GM19023 (cell line): ENCODE data around the gene ERC2.

Source experiments
- ATAC-seq: cut with Tn5 transposase; IDR thresholded peaks from one replicate; pipeline ENCODE4 v1.9.1; 2021; ENCODE audit warnings: mild to moderate bottlenecking, moderate library complexity; ENCODE audit not compliant: unreplicated experiment

The ERC2 gene

DNA sequence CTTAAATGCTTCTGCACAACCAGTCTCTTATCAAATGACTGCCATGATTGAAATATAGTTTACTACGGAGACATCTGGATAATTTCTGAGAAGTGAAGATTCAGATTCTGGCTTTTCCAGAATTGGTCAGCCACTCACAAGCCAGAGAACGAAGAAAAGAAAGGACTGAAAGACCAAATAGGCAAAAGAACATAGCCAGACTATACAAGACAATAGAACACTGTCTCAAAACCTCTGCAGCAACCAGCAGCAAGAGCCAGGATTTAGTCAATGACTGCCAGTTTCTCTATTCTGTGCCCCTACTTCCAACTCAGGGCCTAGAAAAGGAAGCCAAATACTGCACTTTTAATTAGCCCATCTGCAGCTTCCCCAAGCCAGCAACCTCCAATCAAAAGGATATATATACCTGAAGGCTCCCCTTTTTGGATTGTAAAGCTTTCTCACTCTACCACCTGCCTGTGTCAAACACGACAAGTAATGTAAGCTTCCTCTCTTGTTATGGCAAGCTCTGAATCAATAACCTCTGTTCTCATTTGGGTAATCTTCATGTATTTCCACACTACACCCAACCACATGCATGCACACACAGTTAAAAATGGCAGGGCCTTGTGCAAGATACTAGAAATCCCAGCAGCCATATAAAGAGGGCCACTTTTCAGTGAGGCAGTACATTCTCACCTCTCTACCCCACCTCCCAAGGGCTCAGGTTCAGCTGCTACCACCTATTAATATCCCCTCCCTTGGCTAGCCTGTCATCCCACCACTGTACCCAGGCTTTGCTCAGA lies 97.1 kb downstream of the ERC2 start:
- no peak for ATAC-seq

GRCh38 chr3:56369914-56370313 lies 98.4 kb downstream of the ERC2 start:
- ATAC-seq, result no peak

DNA sequence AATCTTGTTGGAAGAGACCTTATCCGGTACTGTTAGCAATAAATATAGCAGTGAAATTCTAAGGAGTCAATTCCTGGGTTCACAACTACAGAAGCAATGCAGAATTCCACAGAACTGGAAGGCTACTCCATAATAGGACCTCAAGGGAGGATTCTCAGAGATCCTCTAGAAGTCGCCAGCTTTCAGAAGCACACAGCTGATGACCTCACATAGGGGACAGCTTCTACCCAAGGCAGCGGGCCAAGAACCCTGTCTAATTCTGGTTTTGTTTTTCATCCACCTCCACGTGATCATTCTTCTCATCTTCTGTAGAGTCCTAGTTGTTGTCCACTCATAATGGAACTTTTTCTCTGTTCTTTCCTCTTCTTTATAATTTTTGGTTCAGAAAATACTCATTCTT lies 99.4 kb downstream of the ERC2 start:
- ATAC-seq, result no peak

- no peak for ATAC-seq
Observed at GRCh38 chr3:56366641-56367162, 101.6 kb downstream of the ERC2 start.

- no peak for ATAC-seq
Observed at GRCh38 chr3:56365905-56366640, 102.2 kb downstream of the ERC2 start.

DNA sequence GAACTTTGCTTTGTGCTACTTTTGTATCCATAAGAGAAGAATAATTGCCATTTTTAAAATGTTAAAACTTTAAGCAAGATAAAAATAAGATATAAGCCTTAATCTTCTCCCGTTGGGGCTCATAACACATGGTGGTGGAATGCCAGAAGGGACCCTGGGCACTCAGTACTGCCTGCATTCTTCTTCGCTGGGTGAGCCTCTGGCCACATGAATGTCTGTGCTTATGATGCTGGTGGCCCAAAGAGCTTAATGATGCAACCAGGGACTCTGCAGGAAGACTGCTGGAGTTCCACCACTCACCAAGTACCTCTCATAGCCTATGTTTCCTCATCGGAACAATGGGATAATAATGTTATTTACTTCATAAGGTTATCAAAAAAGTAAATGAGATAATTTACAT lies 103.6 kb downstream of the ERC2 start:
- ATAC-seq, result no peak

DNA sequence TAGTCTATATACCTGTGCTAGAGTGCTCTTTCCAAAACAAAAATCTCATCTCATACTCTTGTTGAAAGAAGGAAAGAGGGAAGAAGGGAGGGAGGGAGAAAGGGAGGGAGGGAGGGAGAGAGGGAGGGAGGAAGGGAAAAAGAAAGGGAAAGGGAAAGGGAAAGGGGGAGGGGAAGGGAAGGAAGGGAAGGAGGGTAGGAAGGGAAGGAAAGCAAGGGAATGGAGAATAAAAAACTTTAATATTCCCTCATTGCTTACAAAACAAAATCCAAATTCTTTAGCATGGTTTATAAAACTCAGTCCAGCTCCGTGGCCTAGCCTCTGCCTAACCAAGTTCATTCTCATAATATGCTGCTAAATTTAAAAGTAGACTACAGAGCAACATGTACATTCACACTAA lies 104.5 kb downstream of the ERC2 start:
- ATAC-seq, result no peak

DNA sequence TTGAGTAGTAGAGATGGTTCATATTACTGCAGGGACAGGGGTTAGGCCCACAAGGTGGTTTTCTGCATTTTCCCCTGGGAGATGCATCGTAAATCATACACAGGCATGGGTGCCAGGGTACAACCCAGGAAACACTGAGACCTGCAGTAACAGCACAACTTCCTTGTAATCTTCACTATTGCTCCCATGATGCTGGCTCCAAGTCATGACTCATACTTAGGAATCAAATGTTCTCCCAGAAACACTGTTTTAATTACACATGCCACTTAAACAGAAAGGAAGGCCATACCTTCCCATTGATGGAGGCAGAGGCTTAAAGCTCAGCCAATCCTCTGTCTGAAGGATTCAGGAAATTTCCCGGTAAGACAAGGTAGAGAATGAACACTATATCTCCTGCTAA lies 106.5 kb downstream of the ERC2 start:
- ATAC-seq, result no peak

DNA sequence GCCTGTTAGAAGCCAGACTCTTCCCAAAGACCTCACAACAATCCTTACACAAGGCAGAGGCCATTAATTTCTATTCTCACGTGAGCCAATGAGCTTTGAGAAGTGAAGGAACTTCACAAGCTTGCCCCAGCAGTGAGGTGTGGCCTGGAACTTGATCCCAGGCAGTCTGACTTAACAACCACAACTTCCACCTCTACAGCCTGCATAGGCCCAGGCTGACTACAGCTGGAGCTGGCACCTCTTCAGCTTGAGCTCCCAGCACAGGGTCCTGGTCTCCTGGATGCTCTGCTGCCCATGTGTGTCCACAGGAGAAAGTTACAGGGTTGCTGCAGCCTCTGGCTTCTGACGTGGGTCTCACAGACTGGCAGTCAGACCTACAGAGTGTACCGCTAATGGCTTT lies 111.0 kb downstream of the ERC2 start:
- no peak for ATAC-seq

DNA sequence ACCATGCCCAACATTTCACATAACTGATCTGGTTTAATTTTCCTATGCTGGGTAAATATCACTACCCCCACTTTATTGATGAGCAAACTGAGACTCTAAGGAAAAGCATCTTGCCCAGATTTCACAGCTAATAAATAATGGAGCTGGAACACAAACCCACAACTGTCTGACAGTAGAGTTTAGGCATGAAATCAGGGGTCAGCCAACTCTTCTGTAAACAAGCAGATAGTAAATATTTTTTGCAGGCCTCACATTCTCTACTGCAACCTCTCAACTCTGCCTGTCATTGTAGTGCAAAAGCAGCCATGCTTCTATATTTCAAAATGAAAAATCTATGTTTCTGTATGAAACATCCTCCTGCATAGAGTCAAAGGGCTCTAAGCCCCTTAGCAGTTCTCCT lies 111.5 kb downstream of the ERC2 start:
- ATAC-seq, result no peak

- no peak for ATAC-seq
Observed at GRCh38 chr3:56355570-56356185, 112.6 kb downstream of the ERC2 start.

DNA sequence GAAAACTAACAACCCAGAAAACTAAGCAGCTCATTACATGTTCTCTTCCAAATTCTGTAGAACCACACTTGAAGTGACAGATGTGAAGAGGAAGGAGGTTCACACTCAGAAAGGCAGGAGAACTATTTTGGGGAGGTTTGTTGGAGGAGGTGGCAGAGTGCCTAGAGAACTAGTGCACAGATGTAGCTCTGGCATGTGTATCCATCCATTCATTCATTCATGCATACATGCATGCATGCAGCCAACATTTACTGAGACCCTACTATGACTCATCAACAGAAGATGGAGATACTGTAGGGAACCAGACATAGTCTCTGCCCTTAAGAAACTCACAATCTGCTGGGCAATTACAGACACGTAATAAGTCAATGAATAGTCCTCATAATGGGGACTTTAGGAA lies 116.7 kb downstream of the ERC2 start:
- no peak for ATAC-seq

DNA sequence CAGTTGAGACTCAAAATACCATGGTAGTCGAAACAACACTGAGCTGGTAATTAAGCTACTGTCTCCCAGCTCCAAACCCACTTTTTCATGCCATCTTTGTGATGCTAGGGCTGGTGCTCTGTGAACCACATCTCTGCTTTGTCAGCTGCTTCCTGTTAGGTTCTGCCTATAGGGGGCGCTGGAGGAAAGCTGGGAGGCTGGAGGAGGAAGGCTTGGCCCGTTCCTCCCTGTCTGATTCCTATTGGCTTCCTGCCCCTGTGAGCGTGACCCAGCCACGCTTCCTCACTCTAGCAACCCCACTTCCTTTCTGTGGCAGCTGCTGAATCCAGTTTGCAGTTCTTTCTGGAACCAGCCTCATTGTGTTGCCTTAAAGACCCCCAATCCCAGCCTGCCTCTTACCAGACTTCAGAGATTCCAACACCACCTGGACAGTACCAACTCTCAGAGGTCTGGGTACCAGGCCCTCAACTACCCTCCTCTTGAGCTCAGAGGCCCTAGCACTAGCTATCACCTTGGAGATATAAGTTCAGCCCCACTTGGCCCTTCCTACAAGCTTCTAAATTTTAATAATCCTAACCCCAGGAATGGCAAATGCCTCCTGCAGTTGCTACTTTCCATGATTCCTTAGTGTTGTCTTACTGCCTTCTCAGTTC lies 120.9 kb downstream of the ERC2 start:
- no peak for ATAC-seq

DNA sequence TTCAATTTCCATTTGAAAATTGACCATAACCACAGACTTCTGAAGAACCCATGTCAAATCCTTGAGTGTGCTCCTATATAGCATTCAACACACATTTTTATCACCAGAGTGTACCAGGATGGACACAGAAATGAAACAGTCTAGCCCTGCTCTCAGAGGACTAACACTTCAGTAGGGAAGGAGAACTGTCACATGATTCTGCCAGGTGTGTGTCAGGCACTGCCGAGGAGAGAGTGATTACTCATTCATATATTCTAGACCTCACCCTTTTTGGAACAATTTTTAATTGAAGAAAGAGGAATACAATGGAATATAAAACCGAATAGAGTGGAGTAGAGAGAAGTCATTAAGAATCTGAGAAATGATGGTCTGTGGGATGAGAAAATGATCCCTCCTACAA lies 125.8 kb downstream of the ERC2 start:
- no peak for ATAC-seq

DNA sequence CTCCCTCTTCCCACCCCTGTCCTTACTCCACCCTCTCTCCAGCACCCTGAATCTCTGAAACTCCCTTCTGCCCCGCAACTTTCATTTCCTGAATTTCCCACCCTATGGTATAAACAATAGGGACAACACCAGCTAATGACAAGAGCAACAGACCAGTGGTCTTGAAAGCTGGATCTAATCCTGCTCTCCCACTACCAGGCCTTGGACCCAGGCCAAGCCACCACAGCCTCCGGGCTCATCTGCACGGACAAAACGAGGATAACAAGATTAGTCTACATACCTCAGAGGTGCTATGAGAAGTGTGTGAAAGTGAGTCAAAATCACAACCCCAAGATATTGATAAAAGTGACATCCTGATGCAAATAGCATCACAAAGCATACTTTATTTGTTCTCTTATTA lies 128.6 kb downstream of the ERC2 start:
- no peak for ATAC-seq

DNA sequence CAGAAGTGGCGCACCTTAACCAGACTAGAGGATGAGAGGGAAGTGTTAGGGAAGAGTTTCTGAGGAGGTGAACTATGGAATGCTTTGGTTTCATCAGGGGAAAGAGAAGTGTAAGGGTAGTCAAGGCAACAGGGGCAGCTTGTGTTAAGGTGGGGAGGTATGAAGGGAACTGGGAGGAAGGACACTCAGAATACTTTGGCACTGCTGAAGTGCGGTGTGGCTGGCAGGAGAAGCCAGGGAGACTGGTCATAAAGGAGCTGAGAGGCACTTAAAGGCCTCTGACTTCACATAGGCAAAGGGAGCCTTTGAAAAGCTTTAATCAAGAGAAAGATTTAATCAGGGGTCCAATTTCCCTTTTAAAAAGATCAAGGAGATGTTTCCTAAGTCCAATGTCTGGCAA lies 129.0 kb downstream of the ERC2 start:
- no peak for ATAC-seq

DNA sequence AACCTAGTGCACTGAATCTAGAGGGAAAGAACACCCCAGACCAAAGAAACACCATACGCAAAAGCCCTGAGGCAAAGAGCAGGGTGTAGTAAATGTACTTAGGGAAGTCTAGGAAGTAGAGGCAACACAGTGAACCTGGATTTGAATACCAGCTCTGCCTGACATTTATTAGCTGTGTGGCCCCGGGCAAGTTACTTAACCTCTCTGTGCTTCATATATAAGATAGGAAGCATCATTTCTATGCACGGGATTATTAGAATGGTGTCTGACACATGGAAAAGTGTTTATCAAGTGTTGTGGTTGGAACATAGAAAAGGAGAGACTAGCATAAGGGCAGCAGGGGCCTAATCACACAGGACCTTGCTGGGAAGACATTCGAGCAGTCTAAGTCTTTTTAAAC lies 132.2 kb downstream of the ERC2 start:
- ATAC-seq, result no peak

GRCh38 chr3:56324473-56324872 lies 143.8 kb downstream of the ERC2 start:
- no peak for ATAC-seq

DNA sequence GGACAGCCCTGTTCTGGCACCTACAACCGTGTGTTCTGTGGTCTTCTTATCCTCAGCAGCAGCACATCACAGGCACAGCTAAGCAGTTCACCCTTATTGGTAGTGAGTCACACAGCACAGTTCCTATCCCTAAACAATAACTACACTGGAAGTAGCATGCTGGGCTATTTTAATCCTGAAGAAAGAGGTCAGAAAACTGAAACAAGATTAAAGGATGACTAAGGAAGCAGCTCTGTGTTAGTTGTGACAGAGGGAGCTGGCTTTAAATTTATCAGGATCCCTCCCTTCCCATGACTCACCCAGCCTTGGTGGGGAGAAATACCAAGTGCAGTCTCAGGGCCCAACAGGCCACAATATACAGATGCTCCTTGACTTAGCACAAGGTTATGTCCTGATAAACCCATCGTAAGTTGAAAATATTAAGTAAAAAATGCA lies 144.3 kb downstream of the ERC2 start:
- ATAC-seq, result no peak

GRCh38 chr3:56322862-56323261 lies 145.4 kb downstream of the ERC2 start:
- no peak for ATAC-seq

GRCh38 chr3:56321892-56322291 lies 146.4 kb downstream of the ERC2 start:
- no peak for ATAC-seq
